Muscle of leg (tissue), 11 donors: ENCODE data around the gene AP3D1. TPM values are rescaled to one million over a fixed set of nuclear protein-coding genes. Genes with fewer than 3 reads are reported as not detected.
"Not testable (repeated sequence)": the region's sequence is repeated elsewhere in the genome, so short reads cannot be mapped to it uniquely, and the experiment has no call there.

ENCODE experiments used
- DNase-seq: peaks from one replicate; pipeline ENCODE4 v3.0.0; 2013
- H3K27ac ChIP-seq: one replicate; pipeline ENCODE4 v1.5.1; 2013; ENCODE audit warnings: mild to moderate bottlenecking, low read length, control low read depth
- H3K27me3 ChIP-seq: one replicate; pipeline ENCODE4 v1.6.1; 2013; ENCODE audit warnings: low read length; ENCODE audit not compliant: control insufficient read depth, insufficient read depth
- H3K36me3 ChIP-seq: one replicate; pipeline ENCODE4 v1.6.1; 2013; ENCODE audit warnings: low read length; ENCODE audit not compliant: control insufficient read depth, insufficient read depth
- H3K4me1 ChIP-seq: one replicate; pipeline ENCODE4 v1.6.1; 2013; ENCODE audit warnings: low read length; ENCODE audit not compliant: control insufficient read depth, insufficient read depth
- H3K4me3 ChIP-seq: one replicate; pipeline ENCODE4 v1.5.1; 2013; ENCODE audit warnings: low read length, control low read depth
- H3K9me3 ChIP-seq: replicated peaks from 2 replicates; pipeline ENCODE4 v1.6.1; 2013; ENCODE audit warnings: low read depth, low read length; ENCODE audit not compliant: control insufficient read depth
- WGBS: methylation state at CpG from one replicate; pipeline ENCODE4 v1.1.5; 2013; ENCODE audit warnings: missing lambda C conversion rate; ENCODE audit not compliant: insufficient coverage; 5-methylcytosine and 5-hydroxymethylcytosine counted together
- polyA plus RNA-seq, 8 donors: library from polyadenylated mRNA; unstranded; fragments of 120-200 nt; gene quantifications; one replicate each; pipeline versions ENCODE4 v1.2.1 to v1.2.3, GENCODE V29; 2013; ENCODE audit warnings: inconsistent platforms in 1 of 8, low replicate concordance in 1 of 8; ENCODE audit not compliant: insufficient read length in 8 of 8, insufficient read depth in 1 of 8
- total RNA-seq: library from RNA; stranded (reverse); fragments of 120-200 nt; gene quantifications from one replicate; pipeline ENCODE4 v1.2.4, GENCODE V29; 2013

The AP3D1 gene
- total and polyA plus RNA-seq, 9 donors, result 34.5 to 82.8 (median 70.9) TPM

DNA sequence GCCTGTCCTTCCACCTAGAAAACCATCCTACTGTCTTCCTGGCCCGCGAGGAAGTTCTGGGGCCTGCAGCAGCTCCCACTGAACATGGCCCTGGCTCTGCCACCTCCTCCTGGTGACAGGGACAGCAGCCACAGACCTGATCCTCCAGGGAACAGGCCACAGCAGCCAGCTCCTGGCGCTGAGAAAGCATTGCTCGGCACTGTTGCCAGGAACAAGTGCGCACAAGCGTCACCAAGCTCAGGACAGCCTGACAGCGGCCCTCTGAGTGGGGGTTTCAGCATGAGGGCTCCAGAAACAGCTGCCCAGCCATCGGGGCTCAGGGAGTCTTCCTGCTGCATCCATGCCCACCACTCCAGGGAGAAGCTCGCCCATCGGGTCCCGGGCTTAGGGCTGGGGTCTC is 21.9 kb downstream of the AP3D1 start:
- Histone ChIP-seq H3K4me3 (no peak overlapping the region), H3K9me3 (no peaks in the 10 kb centered on the region), H3K27me3 (no peaks in the 10 kb centered on the region), H3K4me1 (no peaks in the 10 kb centered on the region), H3K27ac (no peak overlapping the region), H3K36me3 (peaks cover 66% of the 10 kb centered on the region)
- 94% methylated on average over 11 of the region's 11 CpGs for WGBS
- no peak for DNase-seq

DNA sequence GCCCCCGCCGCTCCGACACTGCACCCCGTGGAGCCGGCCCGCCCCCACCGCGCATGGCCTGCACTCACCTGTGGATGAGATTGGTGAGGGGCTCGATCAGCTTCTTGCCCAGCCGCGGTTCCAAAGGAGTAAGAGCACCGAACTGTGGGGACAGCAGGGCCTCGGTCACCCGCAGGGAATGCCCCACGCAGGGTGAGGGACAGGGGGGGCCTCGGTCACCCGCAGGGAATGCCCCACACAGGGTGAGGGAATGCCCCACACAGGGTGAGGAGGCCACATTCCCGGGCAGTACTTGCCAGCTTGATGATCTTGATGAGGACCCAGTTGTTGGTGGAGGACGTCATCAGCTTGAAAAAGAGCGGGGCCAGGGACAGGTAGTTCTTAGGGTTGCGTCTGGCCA is 22.3 kb downstream of the AP3D1 start:
- DNase-seq, result no peak
- WGBS, result 96% methylated on average over 17 of the region's 21 CpGs
- no peaks in the 10 kb centered on the region for H3K9me3 ChIP-seq
- peaks cover 70% of the 10 kb centered on the region for H3K36me3 ChIP-seq
- H3K4me3 ChIP-seq, result no peak overlapping the region
- H3K27ac ChIP-seq, result no peak overlapping the region
- H3K27me3 ChIP-seq, result no peaks in the 10 kb centered on the region
- no peaks in the 10 kb centered on the region for H3K4me1 ChIP-seq

DNA sequence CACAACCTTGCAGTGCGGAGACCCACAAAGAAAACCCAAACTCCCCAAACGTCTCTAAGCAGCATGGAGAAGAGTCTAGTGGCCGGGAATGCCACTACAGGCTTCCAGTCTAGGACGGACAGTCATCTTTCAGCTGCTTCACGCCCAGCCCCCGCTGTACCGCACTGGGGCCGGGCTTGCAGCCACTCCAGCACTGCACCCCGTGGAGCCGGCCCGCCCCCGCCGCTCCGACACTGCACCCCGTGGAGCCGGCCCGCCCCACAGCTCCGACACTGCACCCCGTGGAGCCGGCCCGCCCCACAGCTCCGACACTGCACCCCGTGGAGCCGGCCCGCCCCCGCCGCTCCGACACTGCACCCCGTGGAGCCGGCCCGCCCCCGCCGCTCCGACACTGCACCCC is 23.1 kb downstream of the AP3D1 start:
- not testable (repeated sequence) for H3K4me3 ChIP-seq, H3K27me3 ChIP-seq, H3K27ac ChIP-seq, H3K9me3 ChIP-seq, DNase-seq, H3K4me1 ChIP-seq
- WGBS, result 85% methylated on average over 17 of the region's 34 CpGs
- H3K36me3 ChIP-seq, result peaks cover 78% of the 10 kb centered on the region

DNA sequence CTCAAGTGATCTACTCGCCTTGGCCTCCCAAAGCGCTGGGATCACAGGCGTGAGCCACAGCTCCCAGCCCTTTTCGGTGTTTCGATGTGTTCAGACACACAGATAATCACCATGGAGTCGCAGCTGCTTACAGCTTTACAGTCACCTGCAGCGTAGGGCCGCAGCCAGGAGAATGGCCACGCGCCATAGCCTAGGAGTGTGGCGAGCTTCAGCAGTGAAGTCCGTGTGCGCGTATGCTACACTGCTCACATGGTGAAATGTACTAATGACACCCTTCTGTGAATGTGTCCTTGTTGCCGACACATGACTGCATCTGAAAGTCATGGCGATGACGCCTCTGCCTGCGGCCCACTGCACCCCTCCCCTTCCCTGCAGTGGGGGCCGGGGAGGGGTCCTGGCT is 23.6 kb downstream of the AP3D1 start:
- H3K27ac ChIP-seq, result no peak overlapping the region
- 84% methylated on average over 15 of the region's 19 CpGs for WGBS
- no peaks in the 10 kb centered on the region for H3K9me3 ChIP-seq
- H3K4me3 ChIP-seq, result no peak overlapping the region
- H3K36me3 ChIP-seq, result peaks cover 78% of the 10 kb centered on the region
- no peak for DNase-seq
- no peaks in the 10 kb centered on the region for H3K4me1 ChIP-seq
- no peaks in the 10 kb centered on the region for H3K27me3 ChIP-seq

DNA sequence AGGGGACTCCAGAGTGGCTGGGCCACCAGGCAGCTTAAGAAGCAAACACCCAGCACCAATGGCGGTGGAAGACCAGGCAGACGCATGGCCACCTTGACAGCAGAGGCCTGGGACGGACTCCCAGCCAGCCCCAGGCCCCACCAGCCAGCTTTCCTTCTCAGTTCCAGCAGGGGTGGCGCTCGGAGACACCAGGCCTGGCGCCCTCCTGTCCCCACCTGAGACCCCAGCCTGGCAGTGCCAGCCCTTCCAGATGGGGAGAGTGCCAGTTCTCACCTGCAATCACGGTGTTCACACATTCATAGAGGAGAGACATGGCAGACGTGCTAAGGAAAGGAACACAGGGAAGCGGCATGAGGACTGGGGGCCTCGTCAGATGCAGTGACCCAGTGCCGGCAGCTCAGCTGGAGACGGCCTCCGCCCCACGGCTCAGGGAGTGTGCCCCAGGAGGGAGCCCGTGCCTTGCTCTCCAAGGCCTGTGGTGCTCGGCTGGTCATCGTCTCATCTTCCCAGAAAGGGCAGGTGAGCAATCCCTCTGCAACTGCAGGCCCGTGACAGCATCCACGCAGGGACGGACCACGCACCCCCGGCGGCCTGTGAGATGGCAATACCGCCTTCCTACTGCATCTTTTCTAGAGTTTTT is 24.4 kb downstream of the AP3D1 start:
- Histone ChIP-seq H3K4me3 (no peak overlapping the region), H3K9me3 (no peaks in the 10 kb centered on the region), H3K27ac (no peak overlapping the region), H3K27me3 (no peaks in the 10 kb centered on the region), H3K4me1 (no peaks in the 10 kb centered on the region), H3K36me3 (peaks cover 78% of the 10 kb centered on the region)
- 90% methylated on average over 18 of the region's 24 CpGs for WGBS
- DNase-seq, result no peak

DNA sequence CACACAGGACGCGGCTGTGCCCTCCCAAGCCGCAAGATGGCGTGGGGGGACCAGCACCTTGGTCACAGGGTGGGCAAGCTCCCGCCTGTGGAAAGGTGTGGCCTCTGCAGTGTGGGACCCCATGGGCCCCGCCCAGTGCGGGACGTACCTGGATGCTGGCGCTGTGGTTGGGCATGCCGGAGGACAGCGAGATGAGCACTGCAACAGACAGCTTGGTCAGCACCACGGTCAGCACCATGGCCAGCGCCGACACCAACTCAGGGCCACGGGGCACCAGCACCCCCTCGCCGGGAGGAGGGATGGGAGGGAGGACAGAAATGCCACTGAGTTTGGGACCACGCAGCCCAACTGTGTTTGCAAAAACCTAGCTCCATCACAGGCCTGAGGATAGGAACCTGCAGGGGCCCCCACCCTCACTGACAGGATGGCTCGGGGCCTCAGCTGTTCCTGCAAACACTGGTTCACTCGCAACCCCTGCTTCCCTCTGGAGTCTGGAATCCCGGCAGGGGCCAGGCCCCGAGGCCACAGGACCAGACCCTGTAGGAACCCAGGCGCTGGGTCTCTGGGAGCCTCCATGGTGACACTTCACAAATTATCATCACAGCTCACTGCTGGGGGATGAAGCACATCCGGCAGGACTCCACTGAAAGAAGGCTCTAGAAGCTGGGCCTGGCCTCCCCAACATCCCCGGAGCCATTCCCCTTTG is 27.5 kb downstream of the AP3D1 start:
- Histone ChIP-seq H3K27ac (no peak overlapping the region), H3K36me3 (peaks cover 78% of the 10 kb centered on the region), H3K4me1 (no peaks in the 10 kb centered on the region), H3K4me3 (no peak overlapping the region), H3K9me3 (no peaks in the 10 kb centered on the region), H3K27me3 (no peaks in the 10 kb centered on the region)
- no peak for DNase-seq
- 75% methylated on average over 25 of the region's 25 CpGs for WGBS

- Histone ChIP-seq H3K4me1 (no peaks in the 10 kb centered on the region), H3K4me3 (no peak overlapping the region), H3K27me3 (no peaks in the 10 kb centered on the region), H3K9me3 (no peaks in the 10 kb centered on the region), H3K36me3 (peaks cover 84% of the 10 kb centered on the region), H3K27ac (no peak overlapping the region)
- DNase-seq, result no peak
- WGBS, result 90% methylated on average over 4 of the region's 10 CpGs
Measured at GRCh38 chr19:2122982-2123381, 28.4 kb downstream of the AP3D1 start.

GRCh38 chr19:2122251-2122650 is 29.1 kb downstream of the AP3D1 start:
- Histone ChIP-seq H3K27ac (no peak overlapping the region), H3K9me3 (no peaks in the 10 kb centered on the region), H3K36me3 (peaks cover 86% of the 10 kb centered on the region), H3K4me1 (no peaks in the 10 kb centered on the region), H3K27me3 (no peaks in the 10 kb centered on the region), H3K4me3 (no peak overlapping the region)
- DNase-seq, result no peak
- 91% methylated on average over 9 of the region's 15 CpGs for WGBS

DNA sequence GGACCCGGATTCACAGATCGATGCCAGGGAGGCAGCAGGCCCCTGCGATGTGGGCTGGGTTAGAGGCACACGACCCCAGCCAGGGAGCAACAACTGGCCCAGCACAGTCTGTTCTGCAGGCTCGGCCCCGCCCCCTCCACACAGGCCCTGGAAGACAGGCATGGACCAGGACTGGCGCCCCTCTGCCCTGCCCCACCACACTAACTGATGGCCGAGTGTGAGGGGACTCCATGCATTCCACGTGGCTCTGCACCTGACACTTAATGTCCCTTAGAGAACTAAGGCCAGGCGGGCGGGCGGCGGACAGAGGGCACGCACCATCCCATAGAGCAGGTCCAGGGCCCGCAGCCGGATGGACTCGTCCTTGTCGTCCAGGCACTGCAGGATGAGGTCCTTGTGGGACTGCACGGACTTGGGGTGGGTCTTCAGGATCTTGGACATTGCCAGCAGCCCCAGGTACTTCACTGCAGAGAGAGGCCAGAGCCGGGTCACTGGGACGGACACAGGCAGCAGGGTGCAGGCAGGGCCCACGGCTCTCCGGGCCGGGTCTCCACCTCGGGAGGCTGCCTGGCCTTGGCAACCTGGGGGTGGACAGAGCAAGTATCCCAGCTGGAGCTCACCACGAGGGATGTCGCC is 29.8 kb downstream of the AP3D1 start:
- Histone ChIP-seq H3K4me1 (no peaks in the 10 kb centered on the region), H3K27me3 (no peaks in the 10 kb centered on the region), H3K27ac (no peak overlapping the region), H3K4me3 (no peak overlapping the region), H3K9me3 (no peaks in the 10 kb centered on the region), H3K36me3 (peaks cover 86% of the 10 kb centered on the region)
- WGBS, result 90% methylated on average over 22 of the region's 27 CpGs
- DNase-seq, result no peak

- no peaks in the 10 kb centered on the region for H3K4me1 ChIP-seq
- 97% methylated on average over 26 of the region's 26 CpGs for WGBS
- DNase-seq, result no peak
- no peak overlapping the region for H3K27ac ChIP-seq
- peaks cover 89% of the 10 kb centered on the region for H3K36me3 ChIP-seq
- no peaks in the 10 kb centered on the region for H3K27me3 ChIP-seq
- no peak overlapping the region for H3K4me3 ChIP-seq
- no peaks in the 10 kb centered on the region for H3K9me3 ChIP-seq
Measured at GRCh38 chr19:2120821-2121220, 30.5 kb downstream of the AP3D1 start.
